ENCODE data around the gene OXLD1. TPM values are rescaled to one million over a fixed set of nuclear protein-coding genes. Genes with fewer than 3 reads are reported as not detected.
A peak's percentile ranks its signal among the peaks of the same experiment; 100 is the strongest.

OXLD1 gene
- total and polyA plus RNA-seq, 4 donors: 14.0 to 59.3 (median 22.4) TPM

GRCh38 chr17:81702934-81703746 is 36.7 kb upstream of the OXLD1 start, which contains the start of gene MRPL12:
TSS of gene MRPL12 (plus strand) at chr17:81703367. CDS start at chr17:81703502, 135 bp downstream.
- ATAC-seq (ENCODE audit: low FRiP score) (peak; percentile 95), DNase-seq (peak; percentile 96 to 98)
- Histone ChIP-seq H3K9me3 (ENCODE audit: control insufficient read depth, low read length) (no peaks in the 10 kb centered on the region), H3K4me3 (ENCODE audit: low read length in 2 of 2) (peak within 1 kb of the TSS; percentile 74 to 81), H3K27me3 (ENCODE audit: control insufficient read depth in 1 of 2, insufficient read depth in 2 of 2, low read length in 1 of 2) (no peaks in the 10 kb centered on the region), H3K36me3 (ENCODE audit: control insufficient read depth in 1 of 2, insufficient read depth in 2 of 2, low read length in 1 of 2) (no peaks in the 10 kb centered on the region), H3K27ac (ENCODE audit: low read depth in 1 of 2, low read length in 2 of 2) (peak within 1 kb of the TSS; percentile 71 to 87), H3K4me1 (ENCODE audit: control insufficient read depth in 1 of 2, insufficient read depth in 2 of 2, low read length in 2 of 2) (no peaks in the 10 kb centered on the region)
- 0 to 1% methylated on average over 94 to 102 of the region's 102 CpGs for WGBS, 2 donors
- intact Hi-C loops (cut with DNase I): loop anchor here in 1 of 2 donors (2.0 kb wide), 1 partner anchor 36 kb away; the partner anchor contains the start of genes CCDC137 and OXLD1

GRCh38 chr17:81701288-81702071 is 35.1 kb upstream of the OXLD1 start:
- Histone ChIP-seq H3K27ac (ENCODE audit: low read depth in 1 of 2, low read length in 2 of 2) (no peak overlapping the region), H3K36me3 (ENCODE audit: control insufficient read depth in 1 of 2, insufficient read depth in 2 of 2, low read length in 1 of 2) (no peaks in the 10 kb centered on the region), H3K4me3 (ENCODE audit: low read length in 2 of 2) (no peak overlapping the region), H3K4me1 (ENCODE audit: control insufficient read depth in 1 of 2, insufficient read depth in 2 of 2, low read length in 2 of 2) (no peaks in the 10 kb centered on the region), H3K27me3 (ENCODE audit: control insufficient read depth in 1 of 2, insufficient read depth in 2 of 2, low read length in 1 of 2) (no peaks in the 10 kb centered on the region), H3K9me3 (ENCODE audit: control insufficient read depth, low read length) (no peaks in the 10 kb centered on the region)
- 71 to 75% methylated on average over 23 of the region's 23 CpGs for WGBS, 2 donors
- DNase-seq (no peak), ATAC-seq (ENCODE audit: low FRiP score) (no peak)
- intact Hi-C loops (cut with DNase I): loop anchor here in 1 of 2 donors (2.0 kb wide), 1 partner anchor 35 kb away; the partner anchor contains the start of genes CCDC137 and OXLD1

GRCh38 chr17:81700353-81701287 is 34.2 kb upstream of the OXLD1 start:
- Histone ChIP-seq H3K4me1 (ENCODE audit: control insufficient read depth in 1 of 2, insufficient read depth in 2 of 2, low read length in 2 of 2) (no peaks in the 10 kb centered on the region), H3K36me3 (ENCODE audit: control insufficient read depth in 1 of 2, insufficient read depth in 2 of 2, low read length in 1 of 2) (no peaks in the 10 kb centered on the region), H3K27ac (ENCODE audit: low read depth in 1 of 2, low read length in 2 of 2) (no peak overlapping the region), H3K27me3 (ENCODE audit: control insufficient read depth in 1 of 2, insufficient read depth in 2 of 2, low read length in 1 of 2) (no peaks in the 10 kb centered on the region), H3K9me3 (ENCODE audit: control insufficient read depth, low read length) (no peaks in the 10 kb centered on the region), H3K4me3 (ENCODE audit: low read length in 2 of 2) (no peak overlapping the region)
- 85% methylated on average over 25 of the region's 25 CpGs for WGBS, 2 donors
- DNase-seq (no peak), ATAC-seq (ENCODE audit: low FRiP score) (no peak)
- intact Hi-C loops (cut with DNase I): no loop called here

- Histone ChIP-seq H3K36me3 (ENCODE audit: control insufficient read depth in 1 of 2, insufficient read depth in 2 of 2, low read length in 1 of 2) (peaks cover 5% of the 10 kb centered on the region in 2 donors), H3K9me3 (ENCODE audit: control insufficient read depth, low read length) (no peaks in the 10 kb centered on the region), H3K4me3 (ENCODE audit: low read length in 2 of 2) (no peak overlapping the region), H3K27ac (ENCODE audit: low read depth in 1 of 2, low read length in 2 of 2) (no peak overlapping the region), H3K27me3 (ENCODE audit: control insufficient read depth in 1 of 2, insufficient read depth in 2 of 2, low read length in 1 of 2) (no peaks in the 10 kb centered on the region), H3K4me1 (ENCODE audit: control insufficient read depth in 1 of 2, insufficient read depth in 2 of 2, low read length in 2 of 2) (no peaks in the 10 kb centered on the region)
- intact Hi-C loops (cut with DNase I): no loop called here
- no peak for DNase-seq
- 79 to 80% methylated on average over 25 of the region's 25 CpGs for WGBS, 2 donors
- ATAC-seq (ENCODE audit: low FRiP score): no peak
Measured at GRCh38 chr17:81697261-81698044, 31.0 kb upstream of the OXLD1 start.

GRCh38 chr17:81696218-81696941 is 30.0 kb upstream of the OXLD1 start:
- intact Hi-C loops (cut with DNase I): no loop called here
- H3K36me3 ChIP-seq (ENCODE audit: control insufficient read depth in 1 of 2, insufficient read depth in 2 of 2, low read length in 1 of 2): peaks cover 5% of the 10 kb centered on the region in 2 donors
- ATAC-seq (ENCODE audit: low FRiP score) (no peak), DNase-seq (no peak)
- no peaks in the 10 kb centered on the region for H3K9me3 ChIP-seq (ENCODE audit: control insufficient read depth, low read length)
- H3K27ac ChIP-seq (ENCODE audit: low read depth in 1 of 2, low read length in 2 of 2): no peak overlapping the region
- H3K4me3 ChIP-seq (ENCODE audit: low read length in 2 of 2): no peak overlapping the region
- no peaks in the 10 kb centered on the region for H3K27me3 ChIP-seq (ENCODE audit: control insufficient read depth in 1 of 2, insufficient read depth in 2 of 2, low read length in 1 of 2)
- H3K4me1 ChIP-seq (ENCODE audit: control insufficient read depth in 1 of 2, insufficient read depth in 2 of 2, low read length in 2 of 2): no peaks in the 10 kb centered on the region
- 93 to 94% methylated on average over 40 of the region's 40 CpGs for WGBS, 2 donors

- intact Hi-C loops (cut with DNase I): no loop called here
- Histone ChIP-seq H3K27ac (ENCODE audit: low read depth in 1 of 2, low read length in 2 of 2) (no peak overlapping the region), H3K36me3 (ENCODE audit: control insufficient read depth in 1 of 2, insufficient read depth in 2 of 2, low read length in 1 of 2) (peaks cover 5% of the 10 kb centered on the region in 2 donors), H3K9me3 (ENCODE audit: control insufficient read depth, low read length) (no peaks in the 10 kb centered on the region), H3K4me3 (ENCODE audit: low read length in 2 of 2) (no peak overlapping the region), H3K4me1 (ENCODE audit: control insufficient read depth in 1 of 2, insufficient read depth in 2 of 2, low read length in 2 of 2) (no peaks in the 10 kb centered on the region), H3K27me3 (ENCODE audit: control insufficient read depth in 1 of 2, insufficient read depth in 2 of 2, low read length in 1 of 2) (no peaks in the 10 kb centered on the region)
- ATAC-seq (ENCODE audit: low FRiP score): peak; percentile 11
- 90 to 92% methylated on average over 22 of the region's 22 CpGs for WGBS, 2 donors
- no peak for DNase-seq
Measured at GRCh38 chr17:81695801-81696200, 29.4 kb upstream of the OXLD1 start.

GRCh38 chr17:81695211-81695610 is 28.8 kb upstream of the OXLD1 start:
- H3K27ac ChIP-seq (ENCODE audit: low read depth in 1 of 2, low read length in 2 of 2): no peak overlapping the region
- no peaks in the 10 kb centered on the region for H3K27me3 ChIP-seq (ENCODE audit: control insufficient read depth in 1 of 2, insufficient read depth in 2 of 2, low read length in 1 of 2)
- no peaks in the 10 kb centered on the region for H3K4me1 ChIP-seq (ENCODE audit: control insufficient read depth in 1 of 2, insufficient read depth in 2 of 2, low read length in 2 of 2)
- ATAC-seq (ENCODE audit: low FRiP score) (no peak), DNase-seq (no peak)
- peaks cover 5 to 7% of the 10 kb centered on the region in 2 donors for H3K36me3 ChIP-seq (ENCODE audit: control insufficient read depth in 1 of 2, insufficient read depth in 2 of 2, low read length in 1 of 2)
- H3K9me3 ChIP-seq (ENCODE audit: control insufficient read depth, low read length): no peaks in the 10 kb centered on the region
- H3K4me3 ChIP-seq (ENCODE audit: low read length in 2 of 2): no peak overlapping the region
- WGBS, 2 donors: 79 to 82% methylated on average over 6 of the region's 6 CpGs
- intact Hi-C loops (cut with DNase I): no loop called here
